ENCODE data around the gene TMEM240. TPM values are rescaled to one million over a fixed set of nuclear protein-coding genes. Genes with fewer than 3 reads are reported as not detected.
"Not testable (repeated sequence)": the region's sequence is repeated elsewhere in the genome, so short reads cannot be mapped to it uniquely, and the experiment has no call there.

TMEM240 gene
- total RNA-seq, 1 donor from 2014 or later = 10.3 TPM

DNA sequence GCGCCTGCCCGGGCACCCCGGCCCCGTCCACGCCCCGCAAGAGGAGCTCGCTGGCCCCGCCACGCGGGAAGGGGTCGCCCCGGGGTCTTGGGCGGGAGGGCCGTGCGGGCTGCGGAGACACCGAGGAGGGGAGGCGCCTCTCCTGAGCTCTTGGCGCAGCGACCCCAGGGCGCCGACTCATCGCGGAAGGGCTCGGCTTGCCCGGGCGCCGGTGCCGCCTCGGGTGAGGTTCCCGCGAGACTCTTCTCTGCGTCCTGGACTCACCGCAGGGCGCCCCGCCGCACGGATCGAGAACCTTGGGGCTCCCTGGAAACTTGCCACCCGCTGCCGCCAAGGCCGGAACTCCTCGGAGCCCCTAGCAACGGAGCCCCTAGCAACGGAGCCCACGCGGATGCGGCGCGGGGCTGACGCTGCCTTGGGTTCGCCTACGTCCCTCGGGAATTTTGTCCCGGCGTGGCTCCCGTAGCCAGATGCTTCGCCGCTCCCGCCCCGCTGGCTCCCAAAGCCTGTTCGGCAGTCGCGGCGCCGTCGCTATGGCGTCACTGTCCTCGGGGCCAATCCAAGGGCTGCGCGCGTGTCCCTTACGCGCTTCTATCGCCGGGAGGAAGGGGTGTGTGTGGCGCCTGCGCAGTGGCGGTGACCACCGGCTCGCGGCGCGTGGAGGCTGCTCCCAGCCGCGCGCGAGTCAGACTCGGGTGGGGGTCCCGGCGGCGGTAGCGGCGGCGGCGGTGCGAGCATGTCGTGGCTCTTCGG is 28.7 kb downstream of the TMEM240 start, which contains the start of gene ATAD3A:
TSS of gene ATAD3A (plus strand) at position 630 of the 753 bp plus-strand sequence. CDS start at position 737, 107 bp downstream.
- Mint-ChIP-seq H3K4me1 (ENCODE audit: unreplicated experiment) (peaks cover 5% of the 10 kb centered on the region), H3K36me3 (no peaks in the 10 kb centered on the region), H3K27ac (peak within 1 kb of the TSS; percentile 96), H3K9me3 (no peaks in the 10 kb centered on the region), H3K27me3 (no peaks in the 10 kb centered on the region), H3K4me3 (peak within 1 kb of the TSS; percentile 94)
- peak; percentile 98 for DNase-seq (ENCODE audit: extremely low spot score, unreplicated experiment)
- TF ChIP-seq, protein P1, sequence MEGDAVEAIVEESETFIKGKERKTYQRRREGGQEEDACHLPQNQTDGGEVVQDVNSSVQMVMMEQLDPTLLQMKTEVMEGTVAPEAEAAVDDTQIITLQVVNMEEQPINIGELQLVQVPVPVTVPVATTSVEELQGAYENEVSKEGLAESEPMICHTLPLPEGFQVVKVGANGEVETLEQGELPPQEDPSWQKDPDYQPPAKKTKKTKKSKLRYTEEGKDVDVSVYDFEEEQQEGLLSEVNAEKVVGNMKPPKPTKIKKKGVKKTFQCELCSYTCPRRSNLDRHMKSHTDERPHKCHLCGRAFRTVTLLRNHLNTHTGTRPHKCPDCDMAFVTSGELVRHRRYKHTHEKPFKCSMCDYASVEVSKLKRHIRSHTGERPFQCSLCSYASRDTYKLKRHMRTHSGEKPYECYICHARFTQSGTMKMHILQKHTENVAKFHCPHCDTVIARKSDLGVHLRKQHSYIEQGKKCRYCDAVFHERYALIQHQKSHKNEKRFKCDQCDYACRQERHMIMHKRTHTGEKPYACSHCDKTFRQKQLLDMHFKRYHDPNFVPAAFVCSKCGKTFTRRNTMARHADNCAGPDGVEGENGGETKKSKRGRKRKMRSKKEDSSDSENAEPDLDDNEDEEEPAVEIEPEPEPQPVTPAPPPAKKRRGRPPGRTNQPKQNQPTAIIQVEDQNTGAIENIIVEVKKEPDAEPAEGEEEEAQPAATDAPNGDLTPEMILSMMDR (conservative IDR thresholded peaks at IDR 0.05) = peak; percentile 3

GRCh38 chr1:1510912-1511532 is 29.4 kb downstream of the TMEM240 start:
- H3K36me3 Mint-ChIP-seq = no peaks in the 10 kb centered on the region
- peak overlapping the region; percentile 91 for H3K4me3 Mint-ChIP-seq
- DNase-seq (ENCODE audit: extremely low spot score, unreplicated experiment) = no peak

GRCh38 chr1:1509465-1509850 is 31.0 kb downstream of the TMEM240 start:
- not testable (repeated sequence) for H3K36me3 Mint-ChIP-seq; H3K9me3 Mint-ChIP-seq; DNase-seq (ENCODE audit: extremely low spot score, unreplicated experiment); H3K27ac Mint-ChIP-seq; H3K27me3 Mint-ChIP-seq; H3K4me3 Mint-ChIP-seq
- H3K4me1 Mint-ChIP-seq (ENCODE audit: unreplicated experiment) = peaks cover 12% of the 10 kb centered on the region

More at GRCh38 chr1:1510912-1511532, 29.4 kb downstream of the TMEM240 start:
- Mint-ChIP-seq H3K27me3 (no peaks in the 10 kb centered on the region), H3K4me1 (ENCODE audit: unreplicated experiment) (peaks cover 5% of the 10 kb centered on the region), H3K27ac (peak overlapping the region; percentile 96), H3K9me3 (no peaks in the 10 kb centered on the region)
- TF ChIP-seq, protein P1 (conservative IDR thresholded peaks at IDR 0.05) = peak; percentile 47

- not testable (repeated sequence) for DNase-seq (ENCODE audit: extremely low spot score, unreplicated experiment); H3K4me3 Mint-ChIP-seq; H3K27me3 Mint-ChIP-seq; H3K9me3 Mint-ChIP-seq; H3K36me3 Mint-ChIP-seq; H3K27ac Mint-ChIP-seq
- H3K4me1 Mint-ChIP-seq (ENCODE audit: unreplicated experiment) = peaks cover 12% of the 10 kb centered on the region
These were observed 31.5 kb downstream of the TMEM240 start for GRCh38 chr1:1508775-1509464.

DNA sequence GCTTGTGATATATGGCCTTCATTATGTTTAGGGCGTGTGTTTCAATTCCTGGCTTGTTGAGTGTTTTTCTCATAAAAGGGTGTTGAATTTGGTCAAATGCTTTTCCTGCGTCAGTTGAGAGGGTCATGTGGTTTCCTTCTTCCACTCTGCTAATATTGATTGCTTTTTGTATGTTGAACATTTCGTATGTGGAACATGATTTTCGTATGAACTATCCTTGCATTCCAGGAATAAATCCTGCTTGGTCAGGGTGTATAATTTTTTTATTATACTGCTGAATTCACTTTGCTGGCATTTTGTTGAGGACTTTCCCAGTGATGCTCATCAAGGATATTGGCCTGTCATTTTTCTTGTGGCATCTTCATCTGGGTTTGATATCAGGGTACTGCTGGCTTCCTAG is 33.1 kb downstream of the TMEM240 start:
- peaks cover 12% of the 10 kb centered on the region for H3K4me1 Mint-ChIP-seq (ENCODE audit: unreplicated experiment)
- H3K27me3 Mint-ChIP-seq = no peaks in the 10 kb centered on the region
- no peak for DNase-seq (ENCODE audit: extremely low spot score, unreplicated experiment)
- H3K27ac Mint-ChIP-seq = peak overlapping the region; percentile 10
- H3K4me3 Mint-ChIP-seq = no peak overlapping the region
- no peaks in the 10 kb centered on the region for H3K36me3 Mint-ChIP-seq
- TF ChIP-seq, protein P1 (conservative IDR thresholded peaks at IDR 0.05) = no peak
- no peaks in the 10 kb centered on the region for H3K9me3 Mint-ChIP-seq

DNA sequence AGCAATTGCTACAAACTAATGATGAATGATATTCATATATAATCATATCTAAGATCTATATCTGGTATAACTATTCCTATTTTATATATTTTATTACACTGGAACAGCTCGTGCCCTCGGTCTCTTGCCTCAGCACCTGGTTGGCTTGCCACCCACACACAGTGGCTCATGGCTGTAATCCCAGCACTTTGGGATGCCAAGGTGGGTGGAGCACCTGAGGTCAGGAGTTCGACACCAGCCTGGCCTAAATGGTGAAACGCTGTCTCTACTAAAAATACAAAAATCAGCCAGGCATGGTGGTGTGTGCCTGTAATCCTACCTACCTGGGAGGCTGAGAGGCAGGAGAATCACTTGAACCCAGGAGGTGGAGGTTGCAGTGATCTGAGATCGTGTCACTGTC is 34.6 kb downstream of the TMEM240 start:
- not testable (repeated sequence) for H3K4me1 Mint-ChIP-seq (ENCODE audit: unreplicated experiment); H3K36me3 Mint-ChIP-seq; H3K9me3 Mint-ChIP-seq; H3K27me3 Mint-ChIP-seq; DNase-seq (ENCODE audit: extremely low spot score, unreplicated experiment)
- Mint-ChIP-seq H3K27ac (peak overlapping the region; percentile 93), H3K4me3 (peak overlapping the region; percentile 85)

GRCh38 chr1:1505366-1505798 is 35.0 kb downstream of the TMEM240 start:
- not testable (repeated sequence) for DNase-seq (ENCODE audit: extremely low spot score, unreplicated experiment); H3K9me3 Mint-ChIP-seq; H3K27me3 Mint-ChIP-seq; H3K36me3 Mint-ChIP-seq; H3K4me1 Mint-ChIP-seq (ENCODE audit: unreplicated experiment)
- Mint-ChIP-seq H3K27ac (peak overlapping the region; percentile 93), H3K4me3 (peak overlapping the region; percentile 85)
- TF ChIP-seq, protein P1 (conservative IDR thresholded peaks at IDR 0.05) = peak; percentile 45
